Measurements from ENCODE around the gene AOAH. TPM values are rescaled to one million over a fixed set of nuclear protein-coding genes. Genes with fewer than 3 reads are reported as not detected.

The AOAH gene
- total and polyA plus RNA-seq, 9 of the 15 experiments (the other 6 are each of a cell fraction or from before 2014, with no cell fraction given), result not detected

- TF ChIP-seq, protein P1, sequence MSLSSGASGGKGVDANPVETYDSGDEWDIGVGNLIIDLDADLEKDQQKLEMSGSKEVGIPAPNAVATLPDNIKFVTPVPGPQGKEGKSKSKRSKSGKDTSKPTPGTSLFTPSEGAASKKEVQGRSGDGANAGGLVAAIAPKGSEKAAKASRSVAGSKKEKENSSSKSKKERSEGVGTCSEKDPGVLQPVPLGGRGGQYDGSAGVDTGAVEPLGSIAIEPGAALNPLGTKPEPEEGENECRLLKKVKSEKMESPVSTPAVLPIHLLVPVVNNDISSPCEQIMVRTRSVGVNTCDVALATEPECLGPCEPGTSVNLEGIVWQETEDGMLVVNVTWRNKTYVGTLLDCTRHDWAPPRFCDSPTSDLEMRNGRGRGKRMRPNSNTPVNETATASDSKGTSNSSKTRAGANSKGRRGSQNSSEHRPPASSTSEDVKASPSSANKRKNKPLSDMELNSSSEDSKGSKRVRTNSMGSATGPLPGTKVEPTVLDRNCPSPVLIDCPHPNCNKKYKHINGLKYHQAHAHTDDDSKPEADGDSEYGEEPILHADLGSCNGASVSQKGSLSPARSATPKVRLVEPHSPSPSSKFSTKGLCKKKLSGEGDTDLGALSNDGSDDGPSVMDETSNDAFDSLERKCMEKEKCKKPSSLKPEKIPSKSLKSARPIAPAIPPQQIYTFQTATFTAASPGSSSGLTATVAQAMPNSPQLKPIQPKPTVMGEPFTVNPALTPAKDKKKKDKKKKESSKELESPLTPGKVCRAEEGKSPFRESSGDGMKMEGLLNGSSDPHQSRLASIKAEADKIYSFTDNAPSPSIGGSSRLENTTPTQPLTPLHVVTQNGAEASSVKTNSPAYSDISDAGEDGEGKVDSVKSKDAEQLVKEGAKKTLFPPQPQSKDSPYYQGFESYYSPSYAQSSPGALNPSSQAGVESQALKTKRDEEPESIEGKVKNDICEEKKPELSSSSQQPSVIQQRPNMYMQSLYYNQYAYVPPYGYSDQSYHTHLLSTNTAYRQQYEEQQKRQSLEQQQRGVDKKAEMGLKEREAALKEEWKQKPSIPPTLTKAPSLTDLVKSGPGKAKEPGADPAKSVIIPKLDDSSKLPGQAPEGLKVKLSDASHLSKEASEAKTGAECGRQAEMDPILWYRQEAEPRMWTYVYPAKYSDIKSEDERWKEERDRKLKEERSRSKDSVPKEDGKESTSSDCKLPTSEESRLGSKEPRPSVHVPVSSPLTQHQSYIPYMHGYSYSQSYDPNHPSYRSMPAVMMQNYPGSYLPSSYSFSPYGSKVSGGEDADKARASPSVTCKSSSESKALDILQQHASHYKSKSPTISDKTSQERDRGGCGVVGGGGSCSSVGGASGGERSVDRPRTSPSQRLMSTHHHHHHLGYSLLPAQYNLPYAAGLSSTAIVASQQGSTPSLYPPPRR (CRISPR knock-in tag; IDR thresholded peaks at IDR 0.05; ENCODE audit: borderline replicate concordance), result no peak
- TF ChIP-seq MECOM (CRISPR knock-in tag; IDR thresholded peaks at IDR 0.05) (no peak), BMI1 (IDR thresholded peaks at IDR 0.05; ENCODE audit: low read length) (no peak), FOXK1 (CRISPR knock-in tag; IDR thresholded peaks at IDR 0.05; ENCODE audit: borderline replicate concordance) (no peak), CREM (IDR thresholded peaks at IDR 0.05; ENCODE audit: low read depth) (no peak), DPF2 (IDR thresholded peaks at IDR 0.05) (no peak), ZNF274 (IDR thresholded peaks at IDR 0.05; ENCODE audit: borderline replicate concordance, low read depth, low read length) (no peak), NR1H2 (CRISPR knock-in tag; IDR thresholded peaks at IDR 0.05) (no peak), ZBTB17 (CRISPR knock-in tag; IDR thresholded peaks at IDR 0.05) (no peak), ETV1 (tag; conservative IDR thresholded peaks at IDR 0.05; ENCODE audit: low read depth) (no peak), MEF2A (IDR thresholded peaks at IDR 0.05; ENCODE audit: control insufficient read depth, low read depth, low read length) (no peak), RBM22 (IDR thresholded peaks at IDR 0.05; ENCODE audit: low read depth, low read length, poor library complexity, severe bottlenecking) (no peak), ZNF263 (CRISPR knock-in tag; IDR thresholded peaks at IDR 0.05; ENCODE audit: borderline replicate concordance) (no peak)
- TF ChIP-seq, protein P2, sequence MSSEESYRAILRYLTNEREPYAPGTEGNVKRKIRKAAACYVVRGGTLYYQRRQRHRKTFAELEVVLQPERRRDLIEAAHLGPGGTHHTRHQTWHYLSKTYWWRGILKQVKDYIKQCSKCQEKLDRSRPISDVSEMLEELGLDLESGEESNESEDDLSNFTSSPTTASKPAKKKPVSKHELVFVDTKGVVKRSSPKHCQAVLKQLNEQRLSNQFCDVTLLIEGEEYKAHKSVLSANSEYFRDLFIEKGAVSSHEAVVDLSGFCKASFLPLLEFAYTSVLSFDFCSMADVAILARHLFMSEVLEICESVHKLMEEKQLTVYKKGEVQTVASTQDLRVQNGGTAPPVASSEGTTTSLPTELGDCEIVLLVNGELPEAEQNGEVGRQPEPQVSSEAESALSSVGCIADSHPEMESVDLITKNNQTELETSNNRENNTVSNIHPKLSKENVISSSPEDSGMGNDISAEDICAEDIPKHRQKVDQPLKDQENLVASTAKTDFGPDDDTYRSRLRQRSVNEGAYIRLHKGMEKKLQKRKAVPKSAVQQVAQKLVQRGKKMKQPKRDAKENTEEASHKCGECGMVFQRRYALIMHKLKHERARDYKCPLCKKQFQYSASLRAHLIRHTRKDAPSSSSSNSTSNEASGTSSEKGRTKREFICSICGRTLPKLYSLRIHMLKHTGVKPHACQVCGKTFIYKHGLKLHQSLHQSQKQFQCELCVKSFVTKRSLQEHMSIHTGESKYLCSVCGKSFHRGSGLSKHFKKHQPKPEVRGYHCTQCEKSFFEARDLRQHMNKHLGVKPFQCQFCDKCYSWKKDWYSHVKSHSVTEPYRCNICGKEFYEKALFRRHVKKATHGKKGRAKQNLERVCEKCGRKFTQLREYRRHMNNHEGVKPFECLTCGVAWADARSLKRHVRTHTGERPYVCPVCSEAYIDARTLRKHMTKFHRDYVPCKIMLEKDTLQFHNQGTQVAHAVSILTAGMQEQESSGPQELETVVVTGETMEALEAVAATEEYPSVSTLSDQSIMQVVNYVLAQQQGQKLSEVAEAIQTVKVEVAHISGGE (CRISPR knock-in tag; IDR thresholded peaks at IDR 0.05), result no peak
Observed at GRCh38 chr7:36668080-36668479, 56.2 kb downstream of the AOAH start (continued).
